IgD-negative memory B cell (primary cell): Measurements from ENCODE around the gene NCOA6. TPM values are rescaled to one million over a fixed set of nuclear protein-coding genes. Genes with fewer than 3 reads are reported as not detected.
A peak's percentile ranks its signal among the peaks of the same experiment; 100 is the strongest.

Experiments used
- H3K27ac Mint-ChIP-seq, 3 donors: one replicate each; pipeline ENCODE4 v1.8.0; 2020 to 2022; ENCODE audit warnings: mild to moderate bottlenecking in 3 of 3, mixed read lengths in 3 of 3, moderate library complexity in 1 of 3
- H3K27me3 Mint-ChIP-seq: one replicate; pipeline ENCODE4 v1.8.0; 2021; ENCODE audit warnings: mixed read lengths
- H3K36me3 Mint-ChIP-seq: one replicate; pipeline ENCODE4 v1.8.0; 2020; ENCODE audit warnings: mild to moderate bottlenecking, mixed read lengths
- H3K4me1 Mint-ChIP-seq, 3 donors: one replicate each; pipeline ENCODE4 v1.8.0; 2020 to 2022; ENCODE audit warnings: mixed read lengths in 3 of 3, mild to moderate bottlenecking in 1 of 3
- H3K4me3 Mint-ChIP-seq, 4 donors: one replicate each; pipeline ENCODE4 v1.8.0; 2020 to 2022; ENCODE audit warnings: mild to moderate bottlenecking in 4 of 4, mixed read lengths in 4 of 4, moderate library complexity in 3 of 4
- H3K9me3 Mint-ChIP-seq, 3 donors: one replicate each; pipeline ENCODE4 v1.8.0; 2020 to 2021; ENCODE audit warnings: mixed read lengths in 3 of 3, mild to moderate bottlenecking in 1 of 3
- polyA plus RNA-seq: library from polyadenylated mRNA; unstranded; fragments of 300-500 nt; fragmentation: Illumina TruSeq; gene quantifications from one replicate; pipeline ENCODE4 v1.2.3, GENCODE V29; 2021

Gene NCOA6
- polyA plus RNA-seq, 1 donor from 2014 or later: 10.8 TPM

GRCh38 chr20:34773726-34774125 is 51.7 kb downstream of the NCOA6 start:
- no peak overlapping the region for H3K27ac Mint-ChIP-seq
- H3K4me3 Mint-ChIP-seq: no peak overlapping the region
- no peaks in the 10 kb centered on the region for H3K27me3 Mint-ChIP-seq
- peaks cover 4 to 5% (median 4%) of the 10 kb centered on the region in 3 donors for H3K4me1 Mint-ChIP-seq
- H3K36me3 Mint-ChIP-seq: peaks cover 6% of the 10 kb centered on the region
- H3K9me3 Mint-ChIP-seq: no peaks in the 10 kb centered on the region

DNA sequence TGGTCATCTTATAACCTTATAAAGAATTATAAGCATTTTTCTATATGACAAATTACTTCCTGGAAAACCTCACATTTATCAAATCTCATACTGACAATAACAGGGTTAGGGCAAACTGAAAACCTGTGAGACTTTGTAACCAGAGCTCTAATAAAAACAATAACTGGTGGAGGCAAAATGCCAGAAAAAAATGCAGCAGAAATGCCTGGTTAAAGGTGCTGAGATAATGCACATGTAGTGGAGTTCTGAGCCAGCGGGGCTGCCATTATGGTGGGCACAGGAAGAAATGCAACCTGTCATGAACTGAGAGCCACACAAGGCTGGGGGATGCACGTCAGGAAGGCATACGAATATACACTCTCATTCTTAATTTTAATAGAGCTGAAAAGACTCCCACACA is 53.0 kb downstream of the NCOA6 start:
- peaks cover 6% of the 10 kb centered on the region for H3K36me3 Mint-ChIP-seq
- H3K9me3 Mint-ChIP-seq: no peaks in the 10 kb centered on the region
- no peak overlapping the region for H3K27ac Mint-ChIP-seq
- no peaks in the 10 kb centered on the region for H3K27me3 Mint-ChIP-seq
- peaks cover 4 to 5% (median 4%) of the 10 kb centered on the region in 3 donors for H3K4me1 Mint-ChIP-seq
- H3K4me3 Mint-ChIP-seq: no peak overlapping the region

DNA sequence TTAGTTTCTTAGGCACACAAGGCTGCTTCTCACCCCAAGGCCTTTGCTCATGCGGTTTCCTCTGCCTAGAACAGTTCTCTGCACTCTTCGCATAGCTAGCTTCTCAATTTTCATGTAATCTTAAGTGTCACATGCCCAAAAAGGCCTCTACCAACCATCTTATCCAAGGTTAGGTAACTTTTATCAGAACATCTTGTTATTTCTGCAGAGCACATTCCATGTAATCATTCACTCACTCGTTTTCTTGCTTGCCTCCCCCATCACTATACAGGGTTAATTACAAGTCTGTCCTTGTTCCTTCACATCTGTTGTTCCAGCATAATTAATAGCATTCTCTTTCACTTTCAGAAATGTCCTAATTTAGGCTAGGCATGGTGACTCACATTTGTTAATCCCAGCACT is 53.8 kb downstream of the NCOA6 start:
- peaks cover 4 to 5% (median 4%) of the 10 kb centered on the region in 3 donors for H3K4me1 Mint-ChIP-seq
- H3K4me3 Mint-ChIP-seq: no peak overlapping the region
- peaks cover 6% of the 10 kb centered on the region for H3K36me3 Mint-ChIP-seq
- no peak overlapping the region for H3K27ac Mint-ChIP-seq
- H3K27me3 Mint-ChIP-seq: no peaks in the 10 kb centered on the region
- no peaks in the 10 kb centered on the region for H3K9me3 Mint-ChIP-seq

DNA sequence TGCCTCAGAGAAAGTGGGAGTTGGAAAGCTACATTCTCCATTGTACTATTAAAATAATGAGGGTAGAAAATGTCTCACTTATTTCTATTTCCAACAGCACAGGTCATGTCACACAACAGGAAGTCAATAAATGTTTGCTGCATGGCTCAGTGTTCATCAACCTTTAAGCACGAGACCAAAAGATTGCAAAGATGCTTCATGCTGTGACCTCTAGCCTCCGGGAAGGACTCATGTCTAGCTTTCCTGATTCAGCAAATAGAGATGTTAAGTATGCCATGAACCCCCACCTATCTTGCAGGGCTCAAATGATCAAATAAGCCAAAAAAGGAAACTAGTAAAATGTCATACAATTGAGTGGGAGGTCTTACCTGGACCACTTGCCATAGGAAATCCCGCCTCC is 57.4 kb downstream of the NCOA6 start:
- Mint-ChIP-seq H3K27ac (no peak overlapping the region), H3K27me3 (no peaks in the 10 kb centered on the region), H3K36me3 (peaks cover 4% of the 10 kb centered on the region), H3K9me3 (no peaks in the 10 kb centered on the region), H3K4me3 (no peak overlapping the region), H3K4me1 (peaks cover 4 to 5% (median 4%) of the 10 kb centered on the region in 3 donors)

DNA sequence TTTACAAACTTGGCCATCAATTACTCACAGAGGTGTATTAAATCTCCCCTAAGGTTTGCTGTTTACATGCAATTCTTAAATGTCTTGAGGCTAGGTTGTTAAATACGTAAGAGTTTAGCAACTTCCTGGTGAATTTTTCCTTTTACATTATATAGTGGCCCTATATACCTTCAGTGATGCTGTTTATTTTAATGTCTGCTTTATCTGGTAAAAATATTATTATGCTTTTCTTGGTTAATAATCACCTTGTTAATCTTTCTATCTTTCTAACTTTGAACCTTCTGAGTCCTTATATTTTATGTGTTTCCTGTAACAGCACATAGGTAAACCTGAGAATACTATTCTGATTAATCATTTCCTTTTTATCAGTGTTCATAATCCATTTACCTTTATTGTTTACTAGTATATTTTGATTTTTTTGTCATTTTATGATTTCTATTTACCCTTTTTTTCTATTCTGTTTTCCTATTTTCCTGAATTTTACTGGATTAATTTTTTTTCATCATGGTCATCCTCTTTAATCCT is 63.4 kb downstream of the NCOA6 start:
- H3K4me3 Mint-ChIP-seq: no peak overlapping the region

GRCh38 chr20:34755367-34755766 is 70.1 kb downstream of the NCOA6 start:
- Mint-ChIP-seq H3K9me3 (no peaks in the 10 kb centered on the region), H3K27ac (no peak overlapping the region), H3K4me3 (no peak overlapping the region), H3K4me1 (peaks cover 0 to 1% (median 0%) of the 10 kb centered on the region in 3 donors), H3K36me3 (peaks cover 15% of the 10 kb centered on the region), H3K27me3 (no peaks in the 10 kb centered on the region)

More for the DNA sequence above, 63.4 kb downstream of the NCOA6 start:
- Mint-ChIP-seq H3K9me3 (no peaks in the 10 kb centered on the region), H3K4me1 (no peaks in the 10 kb centered on the region), H3K36me3 (peaks cover 13% of the 10 kb centered on the region), H3K27ac (no peak overlapping the region), H3K27me3 (no peaks in the 10 kb centered on the region)

- peaks cover 0 to 1% (median 0%) of the 10 kb centered on the region in 3 donors for H3K4me1 Mint-ChIP-seq
- H3K9me3 Mint-ChIP-seq: no peaks in the 10 kb centered on the region
- H3K27ac Mint-ChIP-seq: no peak overlapping the region
- H3K27me3 Mint-ChIP-seq: no peaks in the 10 kb centered on the region
- H3K4me3 Mint-ChIP-seq: no peak overlapping the region
- peaks cover 18% of the 10 kb centered on the region for H3K36me3 Mint-ChIP-seq
Measured at GRCh38 chr20:34754611-34755010, 70.8 kb downstream of the NCOA6 start.

- H3K4me1 Mint-ChIP-seq: peaks cover 0 to 1% (median 0%) of the 10 kb centered on the region in 3 donors
- no peaks in the 10 kb centered on the region for H3K9me3 Mint-ChIP-seq
- H3K36me3 Mint-ChIP-seq: peaks cover 15% of the 10 kb centered on the region
- H3K4me3 Mint-ChIP-seq: no peak overlapping the region
- H3K27ac Mint-ChIP-seq: no peak overlapping the region
- no peaks in the 10 kb centered on the region for H3K27me3 Mint-ChIP-seq
Measured at GRCh38 chr20:34753706-34754461, 71.6 kb downstream of the NCOA6 start.

- peak overlapping the region in 1 of 3 donors; percentile 9 for H3K27ac Mint-ChIP-seq
- peaks cover 9% of the 10 kb centered on the region for H3K36me3 Mint-ChIP-seq
- no peak overlapping the region for H3K4me3 Mint-ChIP-seq
- no peaks in the 10 kb centered on the region for H3K27me3 Mint-ChIP-seq
- no peaks in the 10 kb centered on the region for H3K9me3 Mint-ChIP-seq
- peaks cover 0 to 1% (median 0%) of the 10 kb centered on the region in 3 donors for H3K4me1 Mint-ChIP-seq
Measured at GRCh38 chr20:34751453-34751852, 74.0 kb downstream of the NCOA6 start.

DNA sequence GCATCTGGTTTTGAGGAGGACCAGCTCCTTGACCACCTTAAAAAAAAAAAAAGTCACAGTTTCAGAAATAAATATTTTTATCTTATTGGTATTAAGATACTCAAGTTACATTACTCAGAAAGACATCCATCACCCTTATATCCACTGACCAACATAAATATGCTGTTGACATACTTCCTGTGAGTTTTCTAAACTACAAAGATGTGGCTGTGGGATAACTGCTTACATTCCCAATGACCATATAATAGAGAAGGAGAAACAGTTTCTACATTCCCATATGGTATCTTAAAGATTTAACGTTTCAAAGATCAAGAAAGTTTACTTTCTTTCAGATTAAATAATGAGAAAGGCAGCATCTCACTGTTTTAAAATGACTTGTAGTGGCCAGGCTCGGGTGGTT is 75.0 kb downstream of the NCOA6 start:
- Mint-ChIP-seq H3K27ac (no peak overlapping the region), H3K9me3 (no peaks in the 10 kb centered on the region), H3K4me1 (peaks cover 0 to 1% (median 0%) of the 10 kb centered on the region in 3 donors), H3K4me3 (no peak overlapping the region), H3K36me3 (peaks cover 9% of the 10 kb centered on the region), H3K27me3 (no peaks in the 10 kb centered on the region)

- Mint-ChIP-seq H3K27me3 (no peaks in the 10 kb centered on the region), H3K36me3 (peaks cover 6% of the 10 kb centered on the region), H3K27ac (no peak overlapping the region), H3K4me3 (no peak overlapping the region), H3K4me1 (peaks cover 0 to 1% (median 0%) of the 10 kb centered on the region in 3 donors), H3K9me3 (no peaks in the 10 kb centered on the region)
Measured at GRCh38 chr20:34748709-34749108, 76.7 kb downstream of the NCOA6 start.

DNA sequence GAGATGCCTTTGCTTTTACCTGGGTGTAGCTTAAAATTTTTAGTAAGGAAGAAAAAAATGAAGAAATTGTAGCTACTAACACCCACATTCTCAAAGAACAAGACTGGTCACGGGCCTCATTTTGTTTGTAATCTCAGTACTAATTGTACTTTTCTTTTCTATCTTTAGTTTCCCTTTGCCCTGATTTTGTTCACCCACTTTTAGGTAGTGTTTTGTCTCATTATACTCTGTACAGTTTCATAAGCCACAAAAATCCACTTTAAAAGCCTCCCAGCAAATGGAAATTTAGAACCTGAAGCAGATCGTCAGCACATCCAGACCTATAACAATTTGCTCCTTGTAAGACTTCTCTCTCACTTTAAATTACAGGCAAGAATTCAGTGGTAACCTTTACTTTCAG is 78.0 kb downstream of the NCOA6 start:
- Mint-ChIP-seq H3K9me3 (no peaks in the 10 kb centered on the region), H3K4me1 (peaks cover 0 to 1% (median 0%) of the 10 kb centered on the region in 3 donors), H3K27ac (no peak overlapping the region), H3K36me3 (peaks cover 9% of the 10 kb centered on the region), H3K4me3 (no peak overlapping the region), H3K27me3 (no peaks in the 10 kb centered on the region)

GRCh38 chr20:34746674-34747073 is 78.8 kb downstream of the NCOA6 start:
- H3K9me3 Mint-ChIP-seq: no peaks in the 10 kb centered on the region

GRCh38 chr20:34744847-34745246 is 80.6 kb downstream of the NCOA6 start:
- H3K36me3 Mint-ChIP-seq: peaks cover 10% of the 10 kb centered on the region
- H3K4me1 Mint-ChIP-seq: peaks cover 0 to 2% (median 0%) of the 10 kb centered on the region in 3 donors
- no peaks in the 10 kb centered on the region for H3K27me3 Mint-ChIP-seq
- H3K4me3 Mint-ChIP-seq: no peak overlapping the region
- no peak overlapping the region for H3K27ac Mint-ChIP-seq
- no peaks in the 10 kb centered on the region for H3K9me3 Mint-ChIP-seq

More at GRCh38 chr20:34746674-34747073, 78.8 kb downstream of the NCOA6 start:
- Mint-ChIP-seq H3K4me3 (no peak overlapping the region), H3K36me3 (peaks cover 9% of the 10 kb centered on the region), H3K27me3 (no peaks in the 10 kb centered on the region), H3K27ac (no peak overlapping the region), H3K4me1 (peaks cover 0 to 1% (median 0%) of the 10 kb centered on the region in 3 donors)

DNA sequence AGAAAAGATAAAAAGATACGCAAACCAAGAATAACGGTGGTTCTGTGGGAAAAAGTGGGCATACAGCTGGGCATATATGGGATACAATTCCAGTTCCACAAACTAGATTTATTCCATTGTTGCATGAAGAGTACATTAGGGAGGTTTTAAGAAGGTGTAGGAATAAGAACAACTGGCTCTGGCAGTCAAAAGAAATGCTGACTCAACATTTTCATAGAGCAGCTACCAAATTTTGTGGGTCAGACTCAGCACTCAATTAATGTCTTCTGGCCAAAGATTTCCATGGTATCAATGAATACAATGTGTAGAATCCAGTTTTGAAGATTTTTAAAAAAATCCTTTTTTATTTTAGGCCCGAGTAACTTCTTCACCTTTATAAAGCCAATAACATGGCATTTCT is 81.1 kb downstream of the NCOA6 start:
- H3K27me3 Mint-ChIP-seq: no peaks in the 10 kb centered on the region
- H3K36me3 Mint-ChIP-seq: peaks cover 8% of the 10 kb centered on the region
- no peaks in the 10 kb centered on the region for H3K9me3 Mint-ChIP-seq
- H3K27ac Mint-ChIP-seq: no peak overlapping the region
- H3K4me1 Mint-ChIP-seq: peaks cover 0 to 2% (median 0%) of the 10 kb centered on the region in 3 donors
- H3K4me3 Mint-ChIP-seq: no peak overlapping the region

GRCh38 chr20:34743039-34743438 is 82.4 kb downstream of the NCOA6 start:
- Mint-ChIP-seq H3K27me3 (no peaks in the 10 kb centered on the region), H3K27ac (no peak overlapping the region), H3K9me3 (no peaks in the 10 kb centered on the region), H3K4me1 (peaks cover 0 to 2% (median 0%) of the 10 kb centered on the region in 3 donors), H3K4me3 (no peak overlapping the region), H3K36me3 (peaks cover 8% of the 10 kb centered on the region)
